GM19025 (cell line): ENCODE measurements around the gene TTC31.
A peak's percentile ranks its signal among the peaks of the same experiment; 100 is the strongest.

Experiments
- ATAC-seq: cut with Tn5 transposase; IDR thresholded peaks from one replicate; pipeline ENCODE4 v1.9.1; 2021; ENCODE audit warnings: mild to moderate bottlenecking, low read depth, moderate library complexity; ENCODE audit not compliant: unreplicated experiment

The TTC31 gene

GRCh38 chr2:74524955-74525716 is 42.3 kb downstream of the TTC31 start:
- ATAC-seq, result no peak

- no peak for ATAC-seq
Measured at GRCh38 chr2:74525717-74526648, 43.1 kb downstream of the TTC31 start, which contains the start of gene DQX1. TSS of gene DQX1 (minus strand) at chr2:74526231. CDS start at chr2:74525729, 502 bp downstream.

GRCh38 chr2:74526649-74527230 is 43.9 kb downstream of the TTC31 start:
- ATAC-seq, result no peak

GRCh38 chr2:74527741-74528140 is 44.9 kb downstream of the TTC31 start:
- ATAC-seq, result no peak

GRCh38 chr2:74528600-74529356 is 45.9 kb downstream of the TTC31 start:
- ATAC-seq, result no peak

- ATAC-seq, result peak; percentile 81
Measured at GRCh38 chr2:74529357-74530238, 46.7 kb downstream of the TTC31 start, which contains the start of the genes AUP1 and HTRA2. TSS of gene AUP1 (minus strand) at chr2:74529706. CDS start at chr2:74529629, 77 bp downstream. TSS of gene HTRA2 (plus strand) at chr2:74529933. CDS start at chr2:74530007, 74 bp downstream.

GRCh38 chr2:74530239-74531187 is 47.6 kb downstream of the TTC31 start:
- ATAC-seq, result peak; percentile 30

GRCh38 chr2:74531666-74532065 is 48.8 kb downstream of the TTC31 start:
- no peak for ATAC-seq

- no peak for ATAC-seq
Measured at GRCh38 chr2:74532222-74532621, 49.3 kb downstream of the TTC31 start.

GRCh38 chr2:74533464-74533863 is 50.6 kb downstream of the TTC31 start:
- no peak for ATAC-seq

- no peak for ATAC-seq
Measured at GRCh38 chr2:74534411-74534810, 51.5 kb downstream of the TTC31 start.

GRCh38 chr2:74535440-74535965 is 52.6 kb downstream of the TTC31 start:
- no peak for ATAC-seq

- no peak for ATAC-seq
Measured at GRCh38 chr2:74536166-74536950, 53.5 kb downstream of the TTC31 start.

GRCh38 chr2:74537140-74537539 is 54.3 kb downstream of the TTC31 start:
- no peak for ATAC-seq

- ATAC-seq, result no peak
Measured at GRCh38 chr2:74538881-74539339, 56.0 kb downstream of the TTC31 start.

GRCh38 chr2:74540291-74540690 is 57.4 kb downstream of the TTC31 start:
- ATAC-seq, result no peak

- no peak for ATAC-seq
Measured at GRCh38 chr2:74542978-74543377, 60.1 kb downstream of the TTC31 start.
